Psoas muscle (tissue), 8 donors: Measurements from ENCODE around the gene COL8A2. TPM values are rescaled to one million over a fixed set of nuclear protein-coding genes. Genes with fewer than 3 reads are reported as not detected.
A peak's percentile ranks its signal among the peaks of the same experiment; 100 is the strongest.

Experiments used
- ATAC-seq, 4 donors: fragments of 200-7000 bp; cut with Tn5 transposase; one replicate each; pipeline ENCODE4 v1.9.1; 2020; ENCODE audit warnings: moderate library complexity in 3 of 4, mild to moderate bottlenecking in 2 of 4
- DNase-seq, 2 donors: peaks; one replicate each; pipeline ENCODE4 v3.0.0-alpha.2; 2020
- H3K27ac ChIP-seq: fragments of 200-600 bp; one replicate; pipeline ENCODE4 v1.8.0; 2022
- H3K27me3 ChIP-seq, 3 donors: fragments of 200-600 bp in 1 of 3; one replicate each; pipeline versions ENCODE4 v1.6.1 to v1.8.0; 2013 to 2022; ENCODE audit warnings: low read length in 2 of 3, mild to moderate bottlenecking in 2 of 3, moderate library complexity in 1 of 3; ENCODE audit not compliant: insufficient read depth in 3 of 3
- H3K36me3 ChIP-seq, 2 donors: fragments of 200-600 bp in 1 of 2; one replicate each; pipeline versions ENCODE4 v1.6.1 to v1.8.0; 2013 to 2022; ENCODE audit warnings: low read depth in 1 of 2, mild to moderate bottlenecking in 1 of 2, moderate library complexity in 1 of 2; ENCODE audit not compliant: insufficient read depth in 1 of 2
- H3K4me1 ChIP-seq: fragments of 200-600 bp; one replicate; pipeline ENCODE4 v1.8.0; 2022
- H3K4me3 ChIP-seq: fragments of 200-600 bp; one replicate; pipeline ENCODE4 v1.8.0; 2022; ENCODE audit warnings: mild to moderate bottlenecking
- H3K9me3 ChIP-seq: fragments of 200-600 bp; one replicate; pipeline ENCODE4 v1.8.0; 2022
- CTCF ChIP-seq: fragments of 200-600 bp; IDR thresholded peaks from one replicate; pipeline ENCODE4 v1.8.0; 2022; ENCODE audit warnings: antibody characterized with exemption
- WGBS, 3 donors: extraction: QIAGEN DNeasy Blood & Tissue Kit; methylation state at CpG; one replicate each; pipeline versions ENCODE4 v1.1.6 to v1.1.7; 2013; 5-methylcytosine and 5-hydroxymethylcytosine counted together
- intact Hi-C, 2 donors: fragments of 100-400 bp; cut with DNase I; formaldehyde crosslinking; loops; one replicate each; pipeline versions ENCODE4 v1.11.0 to v1.14.2; 2022
- polyA plus RNA-seq, 3 donors: library from polyadenylated mRNA; stranded (reverse); fragments of 200-250 nt; gene quantifications; one replicate each; pipeline ENCODE4 v1.2.3, GENCODE V29; 2013
- total RNA-seq, 4 donors: library from RNA; stranded (reverse); fragmentation: NEBNext Ultra II Directional in 2 of 4; extraction: Animal tissue kit (Norgen Biotek cat#: 25700) in 2 of 4; gene quantifications; one replicate each; pipeline versions ENCODE4 v1.2.1 to v1.2.4, GENCODE V29; 2021 to 2023
- donor health status: healthy with polysubstance abuse.
- donor health status: DM: no; HTN: no; CAD: no; lungs with moderate emphysema.
- donor health status: Bipolar disorder and iron deficiency.
- donor health status: healthy.
- donor health status: DM: yes; HTN: yes; CAD: no.
- donor health status: DM: no; HTN: no; CAD: no.
- donor health status: DM: no; HTN: no; CAD: no.
- donor health status: DM: yes; HTN: yes; CAD: no.

Gene COL8A2
- total and polyA plus RNA-seq, 7 donors = 0.06 to 0.41 (median 0.15) TPM

GRCh38 chr1:36097693-36098585, 27.1 kb downstream of the COL8A2 start:
- H3K4me3 ChIP-seq = no peak overlapping the region
- peaks cover 3% of the 10 kb centered on the region for H3K4me1 ChIP-seq
- ATAC-seq (no peak), DNase-seq (no peak)
- H3K27ac ChIP-seq = no peak overlapping the region
- no peaks in the 10 kb centered on the region for H3K27me3 ChIP-seq
- intact Hi-C loops = loop anchor here (2.0 to 10.0 kb wide), 6 partner anchors 37 to 327 kb away; no protein-coding TSS in a partner anchor
- H3K9me3 ChIP-seq = no peaks in the 10 kb centered on the region
- peaks cover 4 to 36% of the 10 kb centered on the region in 2 donors for H3K36me3 ChIP-seq
- WGBS, 3 donors = 89 to 90% (median 89%) methylated on average over 27 to 33 of the region's 33 CpGs
- no peak for TF ChIP-seq CTCF

- DNase-seq (no peak), ATAC-seq (no peak)
- H3K27ac ChIP-seq = no peak overlapping the region
- no peaks in the 10 kb centered on the region for H3K9me3 ChIP-seq
- no peaks in the 10 kb centered on the region for H3K27me3 ChIP-seq
- peaks cover 3% of the 10 kb centered on the region for H3K4me1 ChIP-seq
- H3K36me3 ChIP-seq = peaks cover 4 to 48% of the 10 kb centered on the region in 2 donors
- TF ChIP-seq CTCF = no peak
- WGBS, 3 donors = 67 to 72% (median 69%) methylated on average over 14 to 16 of the region's 16 CpGs
- intact Hi-C loops = loop anchor here (5.0 to 10.0 kb wide), 5 partner anchors 41 to 328 kb away; no protein-coding TSS in a partner anchor
- no peak overlapping the region for H3K4me3 ChIP-seq
Observed at GRCh38 chr1:36096500-36097432, 28.3 kb downstream of the COL8A2 start.

DNA sequence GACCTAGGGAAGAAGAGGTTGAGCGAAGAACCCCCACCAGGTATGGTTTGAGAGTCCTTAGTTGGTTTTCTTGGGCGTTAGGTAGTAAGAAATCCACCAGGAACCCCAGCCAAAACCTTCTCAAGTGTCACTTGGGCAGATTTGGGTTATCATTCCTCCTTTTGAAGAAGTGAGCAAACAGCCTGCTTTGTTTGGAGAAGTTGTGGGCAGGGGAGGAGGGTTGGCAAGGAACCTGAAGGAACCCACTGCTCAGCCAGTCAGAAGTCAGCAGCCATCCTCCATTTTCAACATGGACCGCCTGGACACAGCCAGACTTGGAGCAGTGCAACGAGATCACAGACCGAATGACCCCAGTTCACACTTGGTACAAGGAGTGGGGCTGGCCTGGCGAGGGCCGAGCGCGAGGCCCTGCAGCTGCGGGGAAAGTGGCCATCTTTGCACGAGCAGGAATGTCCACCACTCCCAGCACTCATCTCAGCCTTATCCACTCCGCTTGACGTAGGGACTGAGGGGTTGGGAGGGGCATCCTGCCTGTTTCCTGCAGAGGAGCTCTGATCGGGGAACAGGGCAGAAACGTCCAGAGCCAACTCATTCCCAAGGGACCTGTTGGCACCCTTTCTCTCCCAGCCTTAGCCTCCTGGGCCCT, 29.1 kb downstream of the COL8A2 start:
- Histone ChIP-seq H3K4me1 (peaks cover 6% of the 10 kb centered on the region), H3K27me3 (no peaks in the 10 kb centered on the region), H3K4me3 (no peak overlapping the region), H3K36me3 (peaks cover 4 to 57% of the 10 kb centered on the region in 2 donors), H3K9me3 (no peaks in the 10 kb centered on the region), H3K27ac (no peak overlapping the region)
- no peak for ATAC-seq
- DNase-seq = no peak
- no peak for TF ChIP-seq CTCF
- WGBS, 3 donors = 63 to 72% (median 68%) methylated on average over 13 to 15 of the region's 15 CpGs
- intact Hi-C loops = loop anchor here (5.0 to 10.0 kb wide), 5 partner anchors 41 to 329 kb away; no protein-coding TSS in a partner anchor

GRCh38 chr1:36094621-36095061, 30.4 kb downstream of the COL8A2 start:
- Histone ChIP-seq H3K9me3 (no peaks in the 10 kb centered on the region), H3K4me3 (no peak overlapping the region), H3K36me3 (peaks cover 4 to 61% of the 10 kb centered on the region in 2 donors), H3K27ac (no peak overlapping the region), H3K4me1 (peaks cover 16% of the 10 kb centered on the region), H3K27me3 (no peaks in the 10 kb centered on the region)
- DNase-seq = peak in 1 of 2 donors; percentile 46
- intact Hi-C loops = loop anchor here (5.0 to 10.0 kb wide), 5 partner anchors 43 to 330 kb away; no protein-coding TSS in a partner anchor
- no peak for TF ChIP-seq CTCF
- WGBS, 3 donors = 62 to 72% (median 64%) methylated on average over 8 of the region's 8 CpGs
- peak in 1 of 4 donors; percentile 8 for ATAC-seq
